Endothelial cell of umbilical vein (primary cell): Measurements from ENCODE around the gene SUPT4H1. TPM values are rescaled to one million over a fixed set of nuclear protein-coding genes. Genes with fewer than 3 reads are reported as not detected.

Experiments used
- BruUV-seq: library from RNA; stranded (reverse); fragments of 400-500 nt; replicated peaks from 2 replicates; lab custom pipeline; 2021; lab: Mats Ljungman, UMichigan
- CTCF ChIA-PET: fragments of 300-600, 350-600 bp; sonication (Branson Sonifier 250); formaldehyde crosslinking; loops from one replicate; lab custom pipeline; 2021; ENCODE audit warnings: antibody characterized with exemption, inconsistent platforms; lab: Charles Lee
- POLR2A ChIA-PET: fragments of 300-600, 350-600 bp; sonication (Branson Sonifier 250); formaldehyde crosslinking; loops from one replicate; lab custom pipeline; 2021; ENCODE audit warnings: antibody characterized with exemption, inconsistent platforms; lab: Charles Lee
- DNase-seq: peaks from one replicate; pipeline ENCODE4 v3.0.0-alpha.2; 2011; ENCODE audit warnings: low read depth, low spot score
- FAIRE-seq: peaks from 2 replicates; lab custom pipeline; 2011; peaks lifted over from hg19 to GRCh38; lab: Jason Lieb, UNC
- H2AFZ ChIP-seq: 2 replicates; pipeline ENCODE4 v1.6.0; 2012; ENCODE audit warnings: low read depth, low read length, control low read depth, inconsistent platforms
- H3K27ac ChIP-seq: 2 replicates; pipeline ENCODE4 v1.5.1; 2011; ENCODE audit warnings: low read depth, mild to moderate bottlenecking, control low read depth, low read length, moderate library complexity; ENCODE audit not compliant: insufficient read depth
- H3K27me3 ChIP-seq, 2 experiments: 2 replicates each; pipeline versions ENCODE4 v1.6.0 to v1.6.1; 2011; ENCODE audit warnings: low read length in 2 of 2, mixed read lengths in 1 of 2; ENCODE audit not compliant: control insufficient read depth in 2 of 2, insufficient read depth in 2 of 2
- H3K36me3 ChIP-seq, 2 experiments: 2 replicates in 1 of 2; 3 replicates in 1 of 2; pipeline ENCODE4 v1.5.1; 2011; ENCODE audit warnings: low read length in 2 of 2, mild to moderate bottlenecking in 1 of 2, moderate library complexity in 1 of 2; ENCODE audit not compliant: control insufficient read depth in 2 of 2, insufficient read depth in 2 of 2; ENCODE audit errors: extremely low read depth in 1 of 2
- H3K4me1 ChIP-seq: 3 replicates; pipeline ENCODE4 v1.5.1; 2011; ENCODE audit warnings: mild to moderate bottlenecking, low read length; ENCODE audit not compliant: control insufficient read depth, insufficient read depth; ENCODE audit errors: extremely low read depth
- H3K4me2 ChIP-seq: 2 replicates; pipeline ENCODE4 v1.6.1; 2011; ENCODE audit warnings: low read length, control low read depth, mixed read lengths; ENCODE audit not compliant: insufficient read depth
- H3K4me3 ChIP-seq, 3 experiments: fragments of 200-600 bp in 1 of 3; sonication (generic), shearing (Covaris generic) in 1 of 3; replicated peaks in 1 of 3; 2 replicates each; pipeline ENCODE4 v1.5.1; 2011 to 2016; ENCODE audit warnings: control low read depth in 3 of 3, low read length in 3 of 3, mild to moderate bottlenecking in 2 of 3, inconsistent platforms in 1 of 3, low read depth in 1 of 3, moderate library complexity in 1 of 3; ENCODE audit not compliant: insufficient read depth in 1 of 3
- H3K79me2 ChIP-seq: 2 replicates; pipeline ENCODE4 v1.6.0; 2012; ENCODE audit warnings: low read length, inconsistent platforms; ENCODE audit not compliant: control insufficient read depth, insufficient read depth
- H3K9ac ChIP-seq: replicated peaks from 2 replicates; pipeline ENCODE3; 2011; ENCODE audit warnings: low read length, control low read depth; ENCODE audit not compliant: insufficient read depth; ENCODE audit errors: extremely low read depth
- H3K9me1 ChIP-seq: replicated peaks from 3 replicates; pipeline ENCODE4 v1.6.0; 2011; ENCODE audit warnings: mild to moderate bottlenecking, low read length; ENCODE audit not compliant: control insufficient read depth, insufficient read depth; ENCODE audit errors: extremely low read depth
- H3K9me3 ChIP-seq: replicated peaks from 2 replicates; pipeline ENCODE4 v1.5.1; 2012; ENCODE audit warnings: low read length, inconsistent platforms; ENCODE audit not compliant: control insufficient read depth, insufficient read depth
- H4K20me1 ChIP-seq: replicated peaks from 2 replicates; pipeline ENCODE3; 2011; ENCODE audit warnings: mild to moderate bottlenecking, low read length; ENCODE audit not compliant: control insufficient read depth, insufficient read depth; ENCODE audit errors: extremely low read depth
- FOS ChIP-seq: IDR thresholded peaks from 2 replicates; pipeline ENCODE4 v1.6.1; 2011; ENCODE audit warnings: mild to moderate bottlenecking, low read length, moderate library complexity, borderline replicate concordance; ENCODE audit not compliant: insufficient read depth
- MAX ChIP-seq: IDR thresholded peaks from 2 replicates; pipeline ENCODE4 v1.6.1; 2011; ENCODE audit not compliant: insufficient read depth, insufficient read length
- POLR2A ChIP-seq: IDR thresholded peaks from 2 replicates; pipeline ENCODE4 v1.6.1; 2012; ENCODE audit warnings: low read depth, mild to moderate bottlenecking, control low read depth, low read length
- POLR2AphosphoS5 ChIP-seq: IDR thresholded peaks from 2 replicates; pipeline ENCODE4 v1.6.1; 2012; ENCODE audit warnings: low read depth, mild to moderate bottlenecking, control low read depth, low read length, moderate library complexity; ENCODE audit not compliant: insufficient read depth
- dilution Hi-C: fragments of 300-500 bp; cut with MboI; formaldehyde crosslinking; loops from one replicate; pipeline ENCODE4 v1.15.0; 2019; ENCODE audit warnings: low sequenced_read_pairs; ENCODE audit not compliant: extremely low pct_ligation_motif_present
- intact Hi-C: fragments of 100-400 bp; cut with micrococcal nuclease; formaldehyde crosslinking; loops from one replicate; pipeline ENCODE4 v1.10.0; 2022
- polyA plus RNA-seq, 4 experiments: library from polyadenylated mRNA; depleted of rRNA in 3 of 4; stranded (reverse) in 3 of 4; unstranded in 1 of 4; fragments of >200 nt; gene quantifications; 2 replicates each; pipeline versions ENCODE4 v1.2.1 to v1.2.3, GENCODE V29; 2011 to 2012; ENCODE audit warnings: missing spikeins in 1 of 4
- total RNA-seq: library from RNA; stranded (reverse); gene quantifications from 2 replicates; pipeline ENCODE4 v1.2.3, GENCODE V29; 2021
- TF ChIP-seq, protein P1 (sequence below), 2 donors: IDR thresholded peaks; 1 replicate in 1 of 2; 2 replicates in 1 of 2; pipeline ENCODE4 v1.5.1; 2011; ENCODE audit warnings: low read length in 2 of 2, mild to moderate bottlenecking in 2 of 2, moderate library complexity in 2 of 2, control low read depth in 1 of 2, inconsistent platforms in 1 of 2, low read depth in 1 of 2; ENCODE audit not compliant: insufficient read depth in 1 of 2; ENCODE audit errors: extremely low read depth in 1 of 2

SUPT4H1 gene
- total and polyA plus RNA-seq, 2 donors (not counting 3 experiments of a cell fraction or from before 2014, with no cell fraction given) = 77.5 to 154 TPM

DNA sequence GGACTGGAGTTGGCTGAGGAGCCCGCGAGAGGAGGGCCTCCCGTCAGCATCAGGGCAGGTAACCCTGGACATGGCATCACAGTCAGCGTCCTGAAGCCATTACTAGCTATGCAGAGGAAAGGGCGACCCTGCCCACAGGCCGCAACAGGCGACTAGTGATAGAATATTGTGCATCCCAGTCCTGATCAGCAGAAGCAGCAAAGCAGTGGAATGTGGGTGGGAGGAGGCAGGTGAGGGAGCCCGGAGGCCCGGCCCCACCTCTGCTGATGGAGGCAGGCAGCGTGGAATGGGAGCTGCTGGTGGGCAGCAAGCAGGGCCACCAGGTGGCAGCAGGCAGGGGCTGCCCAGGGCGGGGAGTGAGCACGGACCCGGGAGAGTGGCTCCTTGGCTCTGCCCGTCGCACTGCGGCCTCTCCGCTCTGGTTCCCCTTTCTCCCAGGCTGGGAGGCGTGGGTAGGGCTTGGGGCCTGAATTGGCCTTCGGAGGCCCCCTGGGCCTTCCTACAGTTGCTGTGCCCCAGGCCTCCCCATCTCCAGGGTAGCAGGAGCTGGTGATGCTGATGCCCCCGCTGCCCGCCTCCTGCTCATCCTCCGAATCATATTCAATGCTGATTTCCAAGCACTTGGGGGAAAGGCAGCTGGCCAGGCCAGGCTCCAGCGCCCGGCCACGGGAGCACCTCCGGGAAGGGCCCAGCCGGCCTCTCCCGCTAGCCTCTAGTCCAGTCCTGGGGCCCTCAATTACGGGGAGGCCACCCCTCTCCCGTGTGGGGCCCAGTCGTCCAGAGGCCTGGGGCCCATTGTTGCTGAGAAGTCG is 43.6 kb downstream of the SUPT4H1 start:
- FAIRE-seq (no peak), DNase-seq (no peak)
- ChIA-PET POLR2A (no interaction called here), CTCF (interaction anchor here (0.8 to 2.8 kb wide), 8 partner anchors 9 to 142 kb away, joined by 3 to 26 read pairs (median 4); partner anchors contain the start of genes RNF43, SUPT4H1 and TSPOAP1)
- Histone ChIP-seq H3K9me3 (no peaks in the 10 kb centered on the region), H3K9ac (no peak overlapping the region), H3K4me1 (no peaks in the 10 kb centered on the region), H3K4me2 (no peak overlapping the region), H3K27me3 (no peaks in the 10 kb centered on the region), H3K27ac (no peak overlapping the region), H3K4me3 (no peak overlapping the region), H4K20me1 (no peaks in the 10 kb centered on the region), H3K36me3 (no peaks in the 10 kb centered on the region), H3K79me2 (no peaks in the 10 kb centered on the region), H3K9me1 (no peaks in the 10 kb centered on the region), H2AFZ (no peak overlapping the region)
- dilution Hi-C loops (no loop called here), intact Hi-C loops (loop anchor here (1.0 kb wide), 1 partner anchor 139 kb away; no protein-coding TSS in a partner anchor)
- BruUV-seq = no TSS peak
- TF ChIP-seq MAX (no peak), POLR2A (no peak), POLR2AphosphoS5 (no peak), FOS (no peak)
- TF ChIP-seq, protein P1, sequence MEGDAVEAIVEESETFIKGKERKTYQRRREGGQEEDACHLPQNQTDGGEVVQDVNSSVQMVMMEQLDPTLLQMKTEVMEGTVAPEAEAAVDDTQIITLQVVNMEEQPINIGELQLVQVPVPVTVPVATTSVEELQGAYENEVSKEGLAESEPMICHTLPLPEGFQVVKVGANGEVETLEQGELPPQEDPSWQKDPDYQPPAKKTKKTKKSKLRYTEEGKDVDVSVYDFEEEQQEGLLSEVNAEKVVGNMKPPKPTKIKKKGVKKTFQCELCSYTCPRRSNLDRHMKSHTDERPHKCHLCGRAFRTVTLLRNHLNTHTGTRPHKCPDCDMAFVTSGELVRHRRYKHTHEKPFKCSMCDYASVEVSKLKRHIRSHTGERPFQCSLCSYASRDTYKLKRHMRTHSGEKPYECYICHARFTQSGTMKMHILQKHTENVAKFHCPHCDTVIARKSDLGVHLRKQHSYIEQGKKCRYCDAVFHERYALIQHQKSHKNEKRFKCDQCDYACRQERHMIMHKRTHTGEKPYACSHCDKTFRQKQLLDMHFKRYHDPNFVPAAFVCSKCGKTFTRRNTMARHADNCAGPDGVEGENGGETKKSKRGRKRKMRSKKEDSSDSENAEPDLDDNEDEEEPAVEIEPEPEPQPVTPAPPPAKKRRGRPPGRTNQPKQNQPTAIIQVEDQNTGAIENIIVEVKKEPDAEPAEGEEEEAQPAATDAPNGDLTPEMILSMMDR (IDR thresholded peaks at IDR 0.05; ENCODE audit: extremely low read depth in 1 of 2, insufficient read depth in 1 of 2, low read depth in 1 of 2, low read length in 2 of 2) = peak; percentile 18 to 63
